H1 (cell line): ENCODE measurements around the gene FRMD4A.

Source experiments
- BACH1 ChIP-seq: IDR thresholded peaks from 2 replicates; pipeline ENCODE4 v1.6.1; 2012; ENCODE audit warnings: low read length, improper control_type of control experiment
- CTCF ChIP-seq, 3 experiments: IDR thresholded peaks; 1 replicate in 2 of 3; 2 replicates in 1 of 3; pipeline versions ENCODE4 v1.5.1 to v1.6.1; 2011; ENCODE audit warnings: low read length in 3 of 3, mild to moderate bottlenecking in 3 of 3, inconsistent platforms in 2 of 3, low read depth in 1 of 3, moderate library complexity in 1 of 3; ENCODE audit not compliant: insufficient read depth in 1 of 3; ENCODE audit errors: control extremely low read depth in 1 of 3
- EGR1 ChIP-seq: IDR thresholded peaks from 2 replicates; pipeline ENCODE4 v1.6.1; 2011; ENCODE audit warnings: low read depth, low read length, borderline replicate concordance
- EP300 ChIP-seq, 2 experiments: IDR thresholded peaks; 1 replicate in 1 of 2; 2 replicates in 1 of 2; pipeline ENCODE4 v1.6.1; 2011 to 2012; ENCODE audit warnings: low read depth in 2 of 2, low read length in 2 of 2, mild to moderate bottlenecking in 2 of 2, borderline replicate concordance in 1 of 2, inconsistent platforms in 1 of 2, moderate library complexity in 1 of 2
- EZH2 ChIP-seq: fragments of 200-600 bp; sonication (generic); IDR thresholded peaks from 2 replicates; pipeline ENCODE4 v1.7.1; 2012; ENCODE audit warnings: low read depth, mild to moderate bottlenecking, moderate library complexity, low read length, inconsistent platforms; ENCODE audit not compliant: severe bottlenecking
- GTF2F1 ChIP-seq: IDR thresholded peaks from 2 replicates; pipeline ENCODE4 v1.6.1; 2012; ENCODE audit warnings: low read depth, low read length, improper control_type of control experiment, borderline replicate concordance
- HDAC2 ChIP-seq, 2 experiments: fragments of 300-600 bp in 1 of 2; sonication (generic) in 1 of 2; IDR thresholded peaks; 2 replicates each; pipeline ENCODE4 v1.6.1; 2011 to 2012; ENCODE audit warnings: low read depth in 2 of 2, low read length in 2 of 2, mild to moderate bottlenecking in 2 of 2, moderate library complexity in 2 of 2, borderline replicate concordance in 1 of 2, inconsistent platforms in 1 of 2
- POLR2A ChIP-seq, 2 experiments: IDR thresholded peaks; 1 replicate in 1 of 2; 2 replicates in 1 of 2; pipeline ENCODE4 v1.6.1; 2011; ENCODE audit warnings: low read depth in 2 of 2, low read length in 2 of 2, mild to moderate bottlenecking in 2 of 2; ENCODE audit errors: control extremely low read depth in 1 of 2
- POLR2AphosphoS5 ChIP-seq: IDR thresholded peaks from 2 replicates; pipeline ENCODE4 v1.6.1; 2011; ENCODE audit warnings: low read depth, low read length
- RBBP5 ChIP-seq: IDR thresholded peaks from 2 replicates; pipeline ENCODE4 v1.7.1; 2012; ENCODE audit warnings: low read depth, mild to moderate bottlenecking, inconsistent platforms, low read length, moderate library complexity, borderline replicate concordance
- SP1 ChIP-seq: IDR thresholded peaks from 2 replicates; pipeline ENCODE4 v1.6.1; 2011; ENCODE audit warnings: low read depth, low read length
- TF ChIP-seq, protein P1 (sequence below): IDR thresholded peaks from 2 replicates; pipeline ENCODE4 v1.6.1; 2012; ENCODE audit warnings: low read length, inconsistent platforms

GRCh38 chr10:13632884-13633440 lies 697.8 kb downstream of the FRMD4A start:
- TF ChIP-seq CTCF (IDR thresholded peaks at IDR 0.05; ENCODE audit: control extremely low read depth in 1 of 3, insufficient read depth in 1 of 3, low read depth in 1 of 3, low read length in 3 of 3) (no peak), SP1 (no peak), GTF2F1 (no peak), EGR1 (no peak), POLR2AphosphoS5 (no peak), EP300 (IDR thresholded peaks at IDR 0.05; ENCODE audit: borderline replicate concordance in 1 of 2, low read depth in 2 of 2, low read length in 2 of 2) (no peak), HDAC2 (IDR thresholded peaks at IDR 0.05; ENCODE audit: borderline replicate concordance in 1 of 2, low read depth in 2 of 2, low read length in 2 of 2) (no peak), BACH1 (no peak), POLR2A (IDR thresholded peaks at IDR 0.05; ENCODE audit: control extremely low read depth in 1 of 2, low read depth in 2 of 2, low read length in 2 of 2) (no peak), RBBP5 (no peak), EZH2 (no peak)
- TF ChIP-seq, protein P1, sequence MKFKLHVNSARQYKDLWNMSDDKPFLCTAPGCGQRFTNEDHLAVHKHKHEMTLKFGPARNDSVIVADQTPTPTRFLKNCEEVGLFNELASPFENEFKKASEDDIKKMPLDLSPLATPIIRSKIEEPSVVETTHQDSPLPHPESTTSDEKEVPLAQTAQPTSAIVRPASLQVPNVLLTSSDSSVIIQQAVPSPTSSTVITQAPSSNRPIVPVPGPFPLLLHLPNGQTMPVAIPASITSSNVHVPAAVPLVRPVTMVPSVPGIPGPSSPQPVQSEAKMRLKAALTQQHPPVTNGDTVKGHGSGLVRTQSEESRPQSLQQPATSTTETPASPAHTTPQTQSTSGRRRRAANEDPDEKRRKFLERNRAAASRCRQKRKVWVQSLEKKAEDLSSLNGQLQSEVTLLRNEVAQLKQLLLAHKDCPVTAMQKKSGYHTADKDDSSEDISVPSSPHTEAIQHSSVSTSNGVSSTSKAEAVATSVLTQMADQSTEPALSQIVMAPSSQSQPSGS = no peak
